K562 (cell line): ENCODE results near the gene TMEM53. TPM values are rescaled to one million over a fixed set of nuclear protein-coding genes. Genes with fewer than 3 reads are reported as not detected.

Experiments
- ATAC-seq: fragments of 200-7000 bp; cut with Tn5 transposase; 3 replicates; pipeline ENCODE4 v1.9.1; 2020; ENCODE audit warnings: moderate library complexity
- BruUV-seq: library from RNA; stranded (reverse); fragments of 400-500 nt; replicated peaks from 2 replicates; lab custom pipeline; 2021; lab: Mats Ljungman, UMichigan
- CTCF ChIA-PET: fragments of 300-600 bp; formaldehyde crosslinking; extraction: SDS; loops from one replicate; lab custom pipeline; 2021; ENCODE audit warnings: low intra/inter-chr PET ratio; lab: Yijun Ruan, JAX
- POLR2A ChIA-PET: fragments of 300-600, 350-650 bp; sonication (Branson Sonifier 250); formaldehyde crosslinking; extraction: SDS; loops from one replicate; lab custom pipeline; 2021; ENCODE audit warnings: antibody characterized with exemption, inconsistent platforms; lab: Yijun Ruan, JAX
- DNase-seq, 4 experiments: peaks; one replicate each; pipeline versions ENCODE4 v3.0.0 to v3.0.0-alpha.2; 2011 to 2018; ENCODE audit warnings: low spot score in 3 of 4, mixed read lengths in 3 of 4; ENCODE audit errors: extremely low read depth in 1 of 4
- FAIRE-seq: peaks from 2 replicates; lab custom pipeline; 2011; peaks lifted over from hg19 to GRCh38; lab: Jason Lieb, UNC
- H2AFZ ChIP-seq: 2 replicates; pipeline ENCODE4 v1.6.0; 2011; ENCODE audit warnings: low read depth, low read length, control low read depth, inconsistent platforms
- H3K27ac ChIP-seq: fragments of 200-600 bp; 3 replicates; pipeline ENCODE4 v1.8.0; 2011; ENCODE audit warnings: low read depth, mild to moderate bottlenecking, control low read depth, inconsistent platforms, low read length, moderate library complexity, mixed read lengths; ENCODE audit errors: extremely low read depth
- H3K27me3 ChIP-seq, 2 experiments: fragments of 300-600 bp in 1 of 2; 2 replicates in 1 of 2; 3 replicates in 1 of 2; pipeline versions ENCODE4 v1.6.0 to v1.8.0; 2011; ENCODE audit warnings: inconsistent platforms in 2 of 2, low read length in 2 of 2, mild to moderate bottlenecking in 1 of 2, mixed read lengths in 1 of 2, moderate library complexity in 1 of 2; ENCODE audit not compliant: control insufficient read depth in 2 of 2, insufficient read depth in 2 of 2
- H3K36me3 ChIP-seq: fragments of 300-600 bp; 3 replicates; pipeline ENCODE4 v1.8.0; 2011; ENCODE audit warnings: mild to moderate bottlenecking, low read length, inconsistent platforms; ENCODE audit not compliant: control insufficient read depth, insufficient read depth
- H3K4me1 ChIP-seq, 2 experiments: fragments of 200-600 bp in 1 of 2; replicated peaks in 1 of 2; 2 replicates in 1 of 2; 3 replicates in 1 of 2; pipeline versions ENCODE4 v1.5.1 to v1.8.0; 2011; ENCODE audit warnings: inconsistent platforms in 2 of 2, low read length in 2 of 2, mild to moderate bottlenecking in 1 of 2, mixed read lengths in 1 of 2, moderate library complexity in 1 of 2; ENCODE audit not compliant: control insufficient read depth in 2 of 2, insufficient read depth in 2 of 2
- H3K4me2 ChIP-seq: 2 replicates; pipeline ENCODE4 v1.6.1; 2011; ENCODE audit warnings: low read length, control low read depth, inconsistent platforms, mixed read lengths; ENCODE audit not compliant: insufficient read depth
- H3K4me3 ChIP-seq: fragments of 200-600 bp; sonication (generic), shearing (Covaris generic); 2 replicates; pipeline ENCODE4 v1.5.1; 2016; ENCODE audit warnings: control low read depth, inconsistent platforms
- H3K79me2 ChIP-seq: fragments of 200-600 bp; 3 replicates; pipeline ENCODE4 v1.8.0; 2011; ENCODE audit warnings: low read length, inconsistent platforms; ENCODE audit not compliant: control insufficient read depth, insufficient read depth
- H3K9ac ChIP-seq, 2 experiments: 2 replicates each; pipeline versions ENCODE4 v1.6.0 to v1.6.1; 2011; ENCODE audit warnings: low read depth in 2 of 2, low read length in 2 of 2, control low read depth in 1 of 2, inconsistent platforms in 1 of 2, mild to moderate bottlenecking in 1 of 2, mixed read lengths in 1 of 2; ENCODE audit not compliant: insufficient read depth in 1 of 2
- H3K9me1 ChIP-seq: one replicate; pipeline ENCODE4 v1.6.0; 2011; ENCODE audit warnings: inconsistent platforms, mild to moderate bottlenecking, low read length, moderate library complexity; ENCODE audit not compliant: control insufficient read depth, insufficient read depth
- H3K9me3 ChIP-seq: replicated peaks from 2 replicates; pipeline ENCODE4 v1.5.1; 2011; ENCODE audit warnings: low read depth, low read length, inconsistent platforms; ENCODE audit not compliant: control insufficient read depth, insufficient read depth
- H4K20me1 ChIP-seq: replicated peaks from 2 replicates; pipeline ENCODE4 v1.6.1; 2011; ENCODE audit warnings: low read length, inconsistent platforms, mixed read lengths; ENCODE audit not compliant: control insufficient read depth, insufficient read depth
- ATF1 ChIP-seq, 2 experiments: fragments of 450-650 bp in 1 of 2; IDR thresholded peaks; 2 replicates each; pipeline ENCODE4 v1.6.1; 2016; ENCODE audit warnings: missing compliant biosample characterization in 1 of 2, missing genetic modification characterization in 1 of 2
- HINFP ChIP-seq: fragments of 450-650 bp; conservative IDR thresholded peaks from 2 replicates; pipeline ENCODE4 v1.6.1; 2016; ENCODE audit warnings: missing genetic modification characterization, low read depth, mild to moderate bottlenecking, control low read depth, missing compliant biosample characterization
- JUNB ChIP-seq: fragments of 450-650 bp; formaldehyde crosslinking; conservative IDR thresholded peaks from 2 replicates; pipeline ENCODE4 v1.4.0; 2020; ENCODE audit warnings: mild to moderate bottlenecking
- KAT8 ChIP-seq: fragments of 450-650 bp; IDR thresholded peaks from 2 replicates; pipeline ENCODE4 v1.6.1; 2016; ENCODE audit warnings: low read depth, mild to moderate bottlenecking
- LARP7 ChIP-seq: fragments of 450-650 bp; IDR thresholded peaks from 2 replicates; pipeline ENCODE4 v1.6.1; 2016
- MCM5 ChIP-seq: fragments of 450-650 bp; IDR thresholded peaks from 2 replicates; pipeline ENCODE4 v1.6.1; 2016; ENCODE audit warnings: low read depth
- RUNX1 ChIP-seq: sonication (generic); IDR thresholded peaks from 2 replicates; pipeline ENCODE4 v1.6.1; 2016; ENCODE audit warnings: antibody characterized with exemption, low read depth
- SIRT6 ChIP-seq: IDR thresholded peaks from one replicate; pipeline ENCODE4 v1.6.1; 2012; ENCODE audit warnings: low read depth, mild to moderate bottlenecking, control low read depth, inconsistent platforms, low read length, moderate library complexity
- SMAD3 ChIP-seq: fragments of 450-650 bp; formaldehyde crosslinking; conservative IDR thresholded peaks from 2 replicates; pipeline ENCODE4 v1.4.0; 2020; ENCODE audit warnings: mild to moderate bottlenecking
- THAP7 ChIP-seq: fragments of 250-450 bp; sonication (Bioruptor Pico); IDR thresholded peaks from 2 replicates; pipeline ENCODE4 v1.5.0; 2021
- ZNF41 ChIP-seq: fragments of 250-450 bp; sonication (Bioruptor Pico); conservative IDR thresholded peaks from 2 replicates; pipeline ENCODE4 v1.4.0; 2020; ENCODE audit warnings: mild to moderate bottlenecking
- ZNF57 ChIP-seq: fragments of 450-650 bp; formaldehyde crosslinking; IDR thresholded peaks from 2 replicates; pipeline ENCODE4 v1.4.0; 2020; ENCODE audit warnings: mild to moderate bottlenecking, moderate library complexity
- ZNF695 ChIP-seq: fragments of 450-650 bp; formaldehyde crosslinking; IDR thresholded peaks from 2 replicates; pipeline ENCODE4 v1.4.0; 2020; ENCODE audit warnings: mild to moderate bottlenecking, moderate library complexity
- ZNF785 ChIP-seq: fragments of 250-450 bp; sonication (Bioruptor Pico); IDR thresholded peaks from 2 replicates; pipeline ENCODE4 v1.4.0; 2020; ENCODE audit warnings: mild to moderate bottlenecking
- WGBS: fragments of 100-300 bp; shearing (Covaris generic); methylation state at CpG from one replicate; pipeline ENCODE4 v1.1.6; 2016; ENCODE audit warnings: low coverage, mixed read lengths; ENCODE audit not compliant: insufficient coverage; ENCODE audit errors: missing lambda C conversion rate; 5-methylcytosine and 5-hydroxymethylcytosine counted together
- in situ Hi-C: fragments of 300-500 bp; cut with MboI; formaldehyde crosslinking; loops from 4 replicates; pipeline ENCODE4 v1.15.0; 2018; ENCODE audit warnings: inconsistent platforms, mixed read lengths
- intact Hi-C: fragments of 100-400 bp; cut with micrococcal nuclease; formaldehyde crosslinking; loops from 2 replicates; pipeline ENCODE4 v1.14.2; 2022
- polyA plus RNA-seq, 8 experiments: library from polyadenylated mRNA; depleted of rRNA in 4 of 8; stranded (reverse) in 5 of 8; unstranded in 3 of 8; fragments of >200 nt; fragmentation: Nextera tagmentation in 2 of 8; fragmentation: Illumina TruSeq in 1 of 8; extraction: Ambion mirVana in 2 of 8; extraction: Trizol in 1 of 8; gene quantifications; 2 replicates each; pipeline versions ENCODE4 v1.2.1 to v1.2.3, GENCODE V29; 2011 to 2014; ENCODE audit warnings: inconsistent platforms in 1 of 8, missing spikeins in 1 of 8
- total RNA-seq, 7 experiments: library from RNA; depleted of rRNA in 6 of 7; stranded (reverse); fragments of >200 nt in 6 of 7; fragmentation: Illumina TruSeq in 2 of 7; extraction: Trizol in 2 of 7; gene quantifications; 2 replicates each; pipeline versions ENCODE4 v1.2.1 to v1.2.3, GENCODE V29; 2011 to 2021; ENCODE audit warnings: low replicate concordance in 1 of 7

The TMEM53 gene
- total and polyA plus RNA-seq, 9 of the 15 experiments (the other 6 are each of a cell fraction or from before 2014, with no cell fraction given): 0.23 to 3.7 (median 2.0) TPM

GRCh38 chr1:44611866-44612265 is 62.4 kb downstream of the TMEM53 start:
- BruUV-seq: no TSS peak
- ChIA-PET POLR2A (interaction anchor here (0.5 to 1.5 kb wide), 11 partner anchors 11 to 135 kb away, joined by 3 to 11 read pairs (median 4); no protein-coding TSS in a partner anchor), CTCF (no interaction called here)
- ATAC-seq: no peak
- Histone ChIP-seq H3K9me3 (no peaks in the 10 kb centered on the region), H3K4me1 (peaks cover 25 to 29% of the 10 kb centered on the region in 2 experiments), H3K4me3 (no peak overlapping the region), H3K9me1 (peaks cover 5% of the 10 kb centered on the region), H3K4me2 (no peak overlapping the region), H4K20me1 (peaks cover 3% of the 10 kb centered on the region; the same call in 1 of the 2 replicates), H3K79me2 (no peaks in the 10 kb centered on the region), H3K9ac (peak overlapping the region in 1 of 2 experiments; percentile 79; a peak in 2 of 4 replicates), H3K27ac (no peak overlapping the region), H2AFZ (no peak overlapping the region), H3K36me3 (no peaks in the 10 kb centered on the region), H3K27me3 (no peaks in the 10 kb centered on the region)
- intact Hi-C loops: no loop called here
- no peak for DNase-seq
- no peak for TF ChIP-seq RUNX1
- TF ChIP-seq SIRT6: no peak
- no peak for TF ChIP-seq ZNF41 (CRISPR knock-in tag)
- TF ChIP-seq ZNF785 (CRISPR knock-in tag): no peak
- no peak for TF ChIP-seq JUNB (CRISPR knock-in tag)
- no peak for TF ChIP-seq LARP7
- FAIRE-seq: no peak
- WGBS: 10% methylated on average over 4 of the region's 4 CpGs
- in situ Hi-C loops: no loop called here

GRCh38 chr1:44611419-44611818 is 62.9 kb downstream of the TMEM53 start:
- BruUV-seq: no TSS peak
- ATAC-seq: no peak
- no peaks in the 10 kb centered on the region; a peak in 1 of 5 replicates for H3K27me3 ChIP-seq
- 36% methylated on average over 5 of the region's 5 CpGs for WGBS
- intact Hi-C loops: no loop called here
- peaks cover 3% of the 10 kb centered on the region; the same call in 1 of the 2 replicates for H4K20me1 ChIP-seq
- peak overlapping the region in 1 of 2 experiments; percentile 51; a peak in 1 of 4 replicates for H3K9ac ChIP-seq
- no peaks in the 10 kb centered on the region for H3K36me3 ChIP-seq
- DNase-seq: no peak
- no peaks in the 10 kb centered on the region for H3K79me2 ChIP-seq
- POLR2A ChIA-PET: interaction anchor here (0.5 to 1.5 kb wide), 13 partner anchors 10 to 134 kb away, joined by 3 to 11 read pairs (median 4); no protein-coding TSS in a partner anchor
- in situ Hi-C loops: no loop called here
- peaks cover 21 to 26% of the 10 kb centered on the region in 2 experiments for H3K4me1 ChIP-seq
- H3K4me3 ChIP-seq: no peak overlapping the region
- CTCF ChIA-PET: interaction anchor here (3.2 kb wide), 1 partner anchor 40 kb away, joined by 62 read pairs; no protein-coding TSS in a partner anchor
- no peak overlapping the region for H3K27ac ChIP-seq
- FAIRE-seq: no peak
- H3K9me1 ChIP-seq: peaks cover 5% of the 10 kb centered on the region
- no peaks in the 10 kb centered on the region for H3K9me3 ChIP-seq
- no peak overlapping the region for H3K4me2 ChIP-seq
- no peak overlapping the region for H2AFZ ChIP-seq
- no peak for TF ChIP-seq SMAD3 (CRISPR knock-in tag)
- TF ChIP-seq THAP7: no peak
- TF ChIP-seq MCM5: no peak
- no peak for TF ChIP-seq ATF1 (CRISPR knock-in tag; IDR thresholded peaks at IDR 0.05)
- TF ChIP-seq ATF1 (tag; IDR thresholded peaks at IDR 0.05): no peak
- TF ChIP-seq KAT8: no peak
- no peak for TF ChIP-seq ZNF57 (CRISPR knock-in tag)
- no peak for TF ChIP-seq ZNF695
- TF ChIP-seq HINFP (tag): no peak
